ENCODE results near the gene DAB1. TPM values are rescaled to one million over a fixed set of nuclear protein-coding genes. Genes with fewer than 3 reads are reported as not detected.

The DAB1 gene
- total RNA-seq, 1 donor from 2014 or later: 1.6 TPM

DNA sequence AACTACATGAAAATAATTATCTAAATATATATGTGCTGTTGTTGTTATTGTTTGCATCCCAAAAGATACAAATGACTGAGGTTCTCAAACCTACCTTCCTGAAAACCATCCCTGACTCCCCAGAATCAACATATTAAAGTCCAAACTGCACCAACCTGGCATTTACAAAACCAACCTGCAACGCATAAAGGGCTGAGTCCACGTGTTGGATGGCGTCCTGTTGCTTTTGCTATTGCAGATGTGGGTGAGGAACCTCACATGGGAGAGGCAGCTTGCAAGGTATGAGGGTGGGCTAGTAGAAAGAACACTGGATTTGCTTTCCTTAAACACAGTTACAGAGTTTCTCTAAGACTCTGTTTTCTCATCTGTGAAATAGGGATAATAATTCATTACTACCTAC lies 456.5 kb downstream of the DAB1 start:
- no peaks in the 10 kb centered on the region for H3K4me1 ChIP-seq (ENCODE audit: insufficient read depth, low read length)
- Mint-ChIP-seq H3K27ac (ENCODE audit: unreplicated experiment) (no peak overlapping the region), H3K36me3 (ENCODE audit: low read depth, unreplicated experiment) (no peaks in the 10 kb centered on the region), H3K4me3 (ENCODE audit: unreplicated experiment) (no peak overlapping the region), H3K27me3 (ENCODE audit: low read depth, unreplicated experiment) (peaks cover 14% of the 10 kb centered on the region), H3K4me1 (ENCODE audit: low read depth, unreplicated experiment) (no peaks in the 10 kb centered on the region), H3K9me3 (ENCODE audit: unreplicated experiment) (no peaks in the 10 kb centered on the region)
- no peak overlapping the region for H2AFZ ChIP-seq (ENCODE audit: low read depth, low read length)
- H3K27me3 ChIP-seq (ENCODE audit: insufficient read depth, low read length): no peaks in the 10 kb centered on the region
- no peaks in the 10 kb centered on the region for H3K79me2 ChIP-seq (ENCODE audit: insufficient read depth, low read length)
- no peak overlapping the region for H3K27ac ChIP-seq (ENCODE audit: low read depth, low read length)
- TF ChIP-seq EZH2 (IDR thresholded peaks at IDR 0.05; ENCODE audit: insufficient read depth, low read length): no peak
- TF ChIP-seq, protein P1, sequence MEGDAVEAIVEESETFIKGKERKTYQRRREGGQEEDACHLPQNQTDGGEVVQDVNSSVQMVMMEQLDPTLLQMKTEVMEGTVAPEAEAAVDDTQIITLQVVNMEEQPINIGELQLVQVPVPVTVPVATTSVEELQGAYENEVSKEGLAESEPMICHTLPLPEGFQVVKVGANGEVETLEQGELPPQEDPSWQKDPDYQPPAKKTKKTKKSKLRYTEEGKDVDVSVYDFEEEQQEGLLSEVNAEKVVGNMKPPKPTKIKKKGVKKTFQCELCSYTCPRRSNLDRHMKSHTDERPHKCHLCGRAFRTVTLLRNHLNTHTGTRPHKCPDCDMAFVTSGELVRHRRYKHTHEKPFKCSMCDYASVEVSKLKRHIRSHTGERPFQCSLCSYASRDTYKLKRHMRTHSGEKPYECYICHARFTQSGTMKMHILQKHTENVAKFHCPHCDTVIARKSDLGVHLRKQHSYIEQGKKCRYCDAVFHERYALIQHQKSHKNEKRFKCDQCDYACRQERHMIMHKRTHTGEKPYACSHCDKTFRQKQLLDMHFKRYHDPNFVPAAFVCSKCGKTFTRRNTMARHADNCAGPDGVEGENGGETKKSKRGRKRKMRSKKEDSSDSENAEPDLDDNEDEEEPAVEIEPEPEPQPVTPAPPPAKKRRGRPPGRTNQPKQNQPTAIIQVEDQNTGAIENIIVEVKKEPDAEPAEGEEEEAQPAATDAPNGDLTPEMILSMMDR (IDR thresholded peaks at IDR 0.05; ENCODE audit: insufficient read depth, low read depth, low read length): no peak
- H3K36me3 ChIP-seq (ENCODE audit: insufficient read depth, low read length): no peaks in the 10 kb centered on the region
- no peak overlapping the region for H3K9ac ChIP-seq (ENCODE audit: low read length)
- H3K4me2 ChIP-seq (ENCODE audit: low read length): no peak overlapping the region
- peaks cover 4% of the 10 kb centered on the region for H3K9me3 ChIP-seq (ENCODE audit: insufficient read depth, low read depth, low read length)
- no peak for DNase-seq (ENCODE audit: low read depth)
- no peak for FAIRE-seq
- no peaks in the 10 kb centered on the region for H4K20me1 ChIP-seq (ENCODE audit: insufficient read depth, low read length)
- no peak overlapping the region for H3K4me3 ChIP-seq (ENCODE audit: insufficient read depth, low read depth, low read length)

DNA sequence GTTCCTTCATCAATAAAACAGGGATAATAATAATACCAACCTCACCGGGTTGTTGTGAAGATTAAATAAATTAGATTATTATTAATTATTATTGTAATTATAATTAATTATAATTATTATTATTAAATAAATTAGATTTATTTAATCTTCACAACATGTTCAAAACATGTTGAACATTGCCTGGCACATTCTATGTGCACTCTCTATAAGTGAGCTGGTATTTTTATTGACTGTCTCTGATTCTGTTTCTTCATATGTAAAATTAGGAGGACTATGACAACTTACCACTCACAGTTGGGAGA lies 457.2 kb downstream of the DAB1 start:
- H3K27me3 Mint-ChIP-seq (ENCODE audit: low read depth, unreplicated experiment): peaks cover 14% of the 10 kb centered on the region
- no peak for DNase-seq (ENCODE audit: low read depth)
- TF ChIP-seq, protein P1 (IDR thresholded peaks at IDR 0.05; ENCODE audit: insufficient read depth, low read depth, low read length): no peak
- no peak for TF ChIP-seq EZH2 (IDR thresholded peaks at IDR 0.05; ENCODE audit: insufficient read depth, low read length)
- Histone ChIP-seq H3K9me3 (ENCODE audit: insufficient read depth, low read depth, low read length) (peaks cover 4% of the 10 kb centered on the region), H3K4me1 (ENCODE audit: insufficient read depth, low read length) (no peaks in the 10 kb centered on the region), H3K79me2 (ENCODE audit: insufficient read depth, low read length) (no peaks in the 10 kb centered on the region), H3K27me3 (ENCODE audit: insufficient read depth, low read length) (no peaks in the 10 kb centered on the region), H3K9ac (ENCODE audit: low read length) (no peak overlapping the region), H3K27ac (ENCODE audit: low read depth, low read length) (no peak overlapping the region), H3K36me3 (ENCODE audit: insufficient read depth, low read length) (no peaks in the 10 kb centered on the region), H3K4me2 (ENCODE audit: low read length) (no peak overlapping the region), H3K4me3 (ENCODE audit: insufficient read depth, low read depth, low read length) (no peak overlapping the region), H2AFZ (ENCODE audit: low read depth, low read length) (no peak overlapping the region), H4K20me1 (ENCODE audit: insufficient read depth, low read length) (no peaks in the 10 kb centered on the region)
- H3K27ac Mint-ChIP-seq (ENCODE audit: unreplicated experiment): no peak overlapping the region
- H3K9me3 Mint-ChIP-seq (ENCODE audit: unreplicated experiment): no peaks in the 10 kb centered on the region
- no peaks in the 10 kb centered on the region for H3K4me1 Mint-ChIP-seq (ENCODE audit: low read depth, unreplicated experiment)
- H3K36me3 Mint-ChIP-seq (ENCODE audit: low read depth, unreplicated experiment): no peaks in the 10 kb centered on the region
- no peak overlapping the region for H3K4me3 Mint-ChIP-seq (ENCODE audit: unreplicated experiment)
- FAIRE-seq: no peak

DNA sequence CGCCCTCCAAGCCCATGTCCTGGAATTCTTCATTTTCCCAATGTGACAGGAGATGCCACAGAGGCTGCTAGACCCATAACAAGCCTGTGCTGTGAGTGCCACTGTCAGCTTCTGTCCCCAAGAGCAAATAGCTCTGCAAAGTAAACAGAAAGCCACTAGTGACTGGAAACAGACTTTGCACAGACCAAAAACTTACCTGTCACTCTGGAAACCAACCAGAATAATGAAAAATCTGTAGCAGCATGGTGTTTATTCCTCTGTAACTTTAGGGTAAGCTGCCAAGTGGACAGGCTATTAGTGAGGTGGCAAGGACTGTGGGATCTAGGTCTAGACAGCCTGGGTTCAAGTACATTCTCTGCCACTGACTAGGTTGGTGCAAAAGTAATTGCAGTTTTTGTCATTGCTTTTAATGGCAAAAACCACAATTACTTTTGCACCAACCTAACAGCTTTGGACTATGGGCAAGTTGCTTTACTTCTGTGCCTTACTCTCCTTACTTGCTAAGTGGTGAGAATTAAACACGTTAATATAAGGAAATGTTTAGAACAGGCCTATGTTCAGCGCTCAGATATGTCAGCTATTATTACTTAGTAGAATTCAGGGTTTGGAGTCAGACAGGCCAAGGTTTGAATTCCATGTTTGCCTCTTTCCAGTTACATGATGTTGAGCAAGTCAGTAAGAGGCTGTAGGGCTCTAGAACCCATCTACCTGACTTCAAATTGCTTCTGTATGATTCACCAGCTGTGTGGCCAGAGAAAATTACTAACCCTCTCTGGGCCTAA lies 457.8 kb downstream of the DAB1 start, which contains the start of gene C8B:
TSS of gene C8B (minus strand) at position 100 of the 782 bp plus-strand sequence. CDS start at position 33, 67 bp downstream.
- no peak within 1 kb of the TSS for H3K9ac ChIP-seq (ENCODE audit: low read length)
- TF ChIP-seq EZH2 (IDR thresholded peaks at IDR 0.05; ENCODE audit: insufficient read depth, low read length): no peak
- TF ChIP-seq, protein P1 (IDR thresholded peaks at IDR 0.05; ENCODE audit: insufficient read depth, low read depth, low read length): no peak
- H3K4me3 Mint-ChIP-seq (ENCODE audit: unreplicated experiment): no peak within 1 kb of the TSS
- H3K4me2 ChIP-seq (ENCODE audit: low read length): no peak within 1 kb of the TSS
- no peaks in the 10 kb centered on the region for H3K9me3 Mint-ChIP-seq (ENCODE audit: unreplicated experiment)
- no peaks in the 10 kb centered on the region for H3K27me3 ChIP-seq (ENCODE audit: insufficient read depth, low read length)
- H3K27me3 Mint-ChIP-seq (ENCODE audit: low read depth, unreplicated experiment): peaks cover 14% of the 10 kb centered on the region
- H3K27ac ChIP-seq (ENCODE audit: low read depth, low read length): no peak within 1 kb of the TSS
- no peak within 1 kb of the TSS for H3K4me3 ChIP-seq (ENCODE audit: insufficient read depth, low read depth, low read length)
- no peaks in the 10 kb centered on the region for H3K79me2 ChIP-seq (ENCODE audit: insufficient read depth, low read length)
- no peaks in the 10 kb centered on the region for H3K4me1 Mint-ChIP-seq (ENCODE audit: low read depth, unreplicated experiment)
- DNase-seq (ENCODE audit: low read depth): no peak
- H3K4me1 ChIP-seq (ENCODE audit: insufficient read depth, low read length): no peaks in the 10 kb centered on the region
- no peaks in the 10 kb centered on the region for H3K36me3 ChIP-seq (ENCODE audit: insufficient read depth, low read length)
- H2AFZ ChIP-seq (ENCODE audit: low read depth, low read length): no peak within 1 kb of the TSS
- peaks cover 4% of the 10 kb centered on the region for H3K9me3 ChIP-seq (ENCODE audit: insufficient read depth, low read depth, low read length)
- H4K20me1 ChIP-seq (ENCODE audit: insufficient read depth, low read length): no peaks in the 10 kb centered on the region
- no peaks in the 10 kb centered on the region for H3K36me3 Mint-ChIP-seq (ENCODE audit: low read depth, unreplicated experiment)
- no peak for FAIRE-seq
- H3K27ac Mint-ChIP-seq (ENCODE audit: unreplicated experiment): no peak within 1 kb of the TSS

Measured in astrocyte (in vitro differentiated cells and primary cell).